Testis (tissue), 3 donors: ENCODE data around the gene ADAM12. TPM values are rescaled to one million over a fixed set of nuclear protein-coding genes. Genes with fewer than 3 reads are reported as not detected.

Source experiments
- DNase-seq: peaks from one replicate; pipeline ENCODE4 v3.0.0-alpha.2; 2019
- H3K27ac ChIP-seq, 2 donors: fragments of 200-600 bp; sonication (generic); one replicate each; pipeline ENCODE4 v1.5.1; 2019
- H3K27me3 ChIP-seq: fragments of 200-600 bp; sonication (generic); one replicate; pipeline ENCODE4 v1.5.1; 2019
- H3K36me3 ChIP-seq: fragments of 200-600 bp; sonication (generic); one replicate; pipeline ENCODE4 v1.5.1; 2017; ENCODE audit warnings: low read depth; ENCODE audit errors: missing control alignments
- H3K4me1 ChIP-seq: fragments of 200-600 bp; sonication (generic); one replicate; pipeline ENCODE4 v1.5.1; 2019
- H3K4me3 ChIP-seq, 2 donors: fragments of 200-600 bp; sonication (generic); one replicate each; pipeline ENCODE4 v1.5.1; 2017 to 2019
- H3K9me3 ChIP-seq: fragments of 200-600 bp; sonication (generic); one replicate; pipeline ENCODE4 v1.5.1; 2017
- POLR2A ChIP-seq: fragments of 450-650 bp; IDR thresholded peaks from one replicate; pipeline ENCODE4 v1.6.1; 2017; ENCODE audit warnings: antibody characterized with exemption, mild to moderate bottlenecking, moderate library complexity
- WGBS, 2 donors: methylation state at CpG; one replicate each; pipeline ENCODE4 v1.1.5; 2018; 5-methylcytosine and 5-hydroxymethylcytosine counted together
- intact Hi-C: fragments of 100-400 bp; cut with DNase I; formaldehyde crosslinking; loops from one replicate; pipeline ENCODE4 v1.15.1; 2023; ENCODE audit warnings: low total_unique reads
- polyA plus RNA-seq: library from polyadenylated mRNA; stranded (reverse); fragments of 350-450 nt; fragmentation: Illumina TruSeq; extraction: RNeasy Lipid Tissue Mini Kit (QIAGEN cat#74804); gene quantifications from one replicate; pipeline ENCODE4 v1.2.3, GENCODE V29; 2014; ENCODE audit warnings: low read depth, low replicate concordance; ENCODE audit not compliant: insufficient read depth
- total RNA-seq, 2 donors: library from RNA; depleted of rRNA; stranded (reverse); fragments of >200 nt; gene quantifications; one replicate each; pipeline ENCODE4 v1.2.3, GENCODE V29; 2016
- TF ChIP-seq, protein P1 (sequence below), 3 experiments: fragments of 450-650 bp in 2 of 3; fragments of 200-600 bp in 1 of 3; sonication (generic) in 1 of 3; IDR thresholded peaks; one replicate each; pipeline ENCODE4 v1.5.1; 2016 to 2019; ENCODE audit warnings: antibody characterized with exemption in 3 of 3, mild to moderate bottlenecking in 2 of 3, moderate library complexity in 1 of 3

The ADAM12 gene
- total and polyA plus RNA-seq, 3 donors from 2014 or later: 2.8 to 9.2 (median 6.1) TPM

DNA sequence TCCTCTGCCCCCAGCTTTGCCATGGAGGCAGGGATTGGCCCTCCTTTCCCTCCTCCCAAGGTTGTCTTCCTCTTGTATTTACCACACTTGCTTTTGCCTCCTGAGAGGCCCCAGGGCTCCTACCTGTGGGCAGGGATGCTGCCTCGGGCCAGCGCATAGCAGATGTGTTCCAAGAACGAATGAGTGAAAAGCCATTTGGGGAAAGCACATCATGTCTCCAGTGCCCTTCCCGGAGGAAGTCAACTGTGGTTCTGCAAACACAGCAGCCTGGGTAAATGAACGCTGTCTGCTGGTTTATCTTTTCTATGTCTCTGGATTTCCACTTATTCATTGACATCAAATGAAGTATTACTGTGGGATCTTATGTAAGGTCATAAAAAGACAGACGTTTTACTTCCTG is 330.2 kb downstream of the ADAM12 start:
- no peaks in the 10 kb centered on the region for H3K4me1 ChIP-seq
- no peaks in the 10 kb centered on the region for H3K9me3 ChIP-seq
- WGBS, 2 donors: 41 to 42% methylated on average over 6 of the region's 6 CpGs
- TF ChIP-seq, protein P1, sequence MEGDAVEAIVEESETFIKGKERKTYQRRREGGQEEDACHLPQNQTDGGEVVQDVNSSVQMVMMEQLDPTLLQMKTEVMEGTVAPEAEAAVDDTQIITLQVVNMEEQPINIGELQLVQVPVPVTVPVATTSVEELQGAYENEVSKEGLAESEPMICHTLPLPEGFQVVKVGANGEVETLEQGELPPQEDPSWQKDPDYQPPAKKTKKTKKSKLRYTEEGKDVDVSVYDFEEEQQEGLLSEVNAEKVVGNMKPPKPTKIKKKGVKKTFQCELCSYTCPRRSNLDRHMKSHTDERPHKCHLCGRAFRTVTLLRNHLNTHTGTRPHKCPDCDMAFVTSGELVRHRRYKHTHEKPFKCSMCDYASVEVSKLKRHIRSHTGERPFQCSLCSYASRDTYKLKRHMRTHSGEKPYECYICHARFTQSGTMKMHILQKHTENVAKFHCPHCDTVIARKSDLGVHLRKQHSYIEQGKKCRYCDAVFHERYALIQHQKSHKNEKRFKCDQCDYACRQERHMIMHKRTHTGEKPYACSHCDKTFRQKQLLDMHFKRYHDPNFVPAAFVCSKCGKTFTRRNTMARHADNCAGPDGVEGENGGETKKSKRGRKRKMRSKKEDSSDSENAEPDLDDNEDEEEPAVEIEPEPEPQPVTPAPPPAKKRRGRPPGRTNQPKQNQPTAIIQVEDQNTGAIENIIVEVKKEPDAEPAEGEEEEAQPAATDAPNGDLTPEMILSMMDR (IDR thresholded peaks at IDR 0.05): no peak
- TF ChIP-seq POLR2A: no peak
- H3K27me3 ChIP-seq: no peaks in the 10 kb centered on the region
- H3K36me3 ChIP-seq: no peaks in the 10 kb centered on the region
- DNase-seq: no peak
- H3K4me3 ChIP-seq: no peak overlapping the region
- no peak overlapping the region for H3K27ac ChIP-seq
- intact Hi-C loops: no loop called here

DNA sequence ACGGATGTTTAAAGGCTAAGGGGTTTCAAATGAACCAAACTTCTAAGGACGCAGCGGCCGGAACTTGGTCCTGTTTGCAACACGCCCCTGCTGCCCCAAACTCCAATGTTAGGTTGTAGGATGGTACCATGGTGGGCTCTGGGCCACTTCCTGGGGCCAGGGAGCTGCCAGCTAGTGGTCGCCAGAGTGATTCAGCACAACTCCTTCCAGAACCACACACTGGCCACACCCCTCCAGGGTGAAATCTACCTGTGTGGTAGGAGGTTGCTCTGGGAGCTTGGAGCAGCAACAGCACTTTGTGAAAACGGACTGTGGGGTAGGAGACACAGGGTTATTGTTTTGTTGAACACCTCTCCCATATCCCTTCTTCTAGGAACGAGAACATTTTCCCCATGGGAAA is 330.8 kb downstream of the ADAM12 start:
- DNase-seq: no peak
- WGBS, 2 donors: 83 to 92% methylated on average over 8 of the region's 8 CpGs
- H3K36me3 ChIP-seq: no peaks in the 10 kb centered on the region
- H3K4me3 ChIP-seq: no peak overlapping the region
- intact Hi-C loops: no loop called here
- H3K9me3 ChIP-seq: no peaks in the 10 kb centered on the region
- H3K27ac ChIP-seq: no peak overlapping the region
- no peak for TF ChIP-seq POLR2A
- TF ChIP-seq, protein P1 (IDR thresholded peaks at IDR 0.05): no peak
- no peaks in the 10 kb centered on the region for H3K27me3 ChIP-seq
- H3K4me1 ChIP-seq: no peaks in the 10 kb centered on the region

DNA sequence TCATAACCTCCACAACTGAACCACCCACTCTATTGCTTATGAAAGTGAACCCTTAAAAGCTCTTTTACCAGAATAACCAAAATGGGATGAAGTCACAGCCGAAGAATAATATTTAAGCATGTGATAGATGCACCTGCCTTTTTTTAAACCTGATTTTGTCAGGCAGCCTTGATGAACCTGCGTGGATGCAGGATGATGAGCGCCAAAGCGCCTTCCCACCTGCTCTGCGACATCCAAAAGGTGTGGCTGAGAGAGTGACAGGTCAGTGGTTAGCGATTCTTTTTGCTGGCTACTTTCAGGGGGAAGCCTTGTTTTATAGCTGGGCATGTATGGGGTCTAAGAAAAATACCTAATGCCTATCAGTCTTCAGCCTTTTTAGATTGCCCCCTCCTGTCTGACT is 334.1 kb downstream of the ADAM12 start:
- DNase-seq: no peak
- Histone ChIP-seq H3K9me3 (no peaks in the 10 kb centered on the region), H3K27me3 (no peaks in the 10 kb centered on the region), H3K4me1 (no peaks in the 10 kb centered on the region), H3K27ac (no peak overlapping the region), H3K4me3 (no peak overlapping the region), H3K36me3 (no peaks in the 10 kb centered on the region)
- 94 to 95% methylated on average over 6 of the region's 6 CpGs for WGBS, 2 donors
- intact Hi-C loops: no loop called here
- TF ChIP-seq POLR2A: no peak
- TF ChIP-seq, protein P1 (IDR thresholded peaks at IDR 0.05): no peak

DNA sequence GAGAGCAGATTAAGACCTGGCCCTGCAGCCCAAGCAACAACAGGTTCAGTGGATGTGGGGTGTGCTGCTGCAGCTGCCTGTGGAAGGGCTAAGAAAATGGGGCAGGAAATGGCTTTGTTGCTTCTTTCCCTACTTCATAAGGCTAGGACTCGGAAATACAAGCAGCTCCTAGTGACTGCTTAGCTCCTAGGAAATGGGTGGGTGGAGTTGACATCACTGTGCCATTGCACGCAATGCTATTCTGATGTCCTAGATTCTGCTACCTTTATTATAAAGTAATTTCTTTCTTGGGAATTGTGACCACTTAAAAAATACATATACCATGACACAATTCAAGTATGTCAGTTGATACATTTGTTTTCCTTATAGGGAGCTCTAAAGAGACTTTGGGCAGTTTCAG is 336.1 kb downstream of the ADAM12 start:
- TF ChIP-seq, protein P1 (IDR thresholded peaks at IDR 0.05): no peak
- no peak for TF ChIP-seq POLR2A
- Histone ChIP-seq H3K27me3 (no peaks in the 10 kb centered on the region), H3K4me3 (no peak overlapping the region), H3K36me3 (no peaks in the 10 kb centered on the region), H3K4me1 (no peaks in the 10 kb centered on the region), H3K27ac (no peak overlapping the region), H3K9me3 (no peaks in the 10 kb centered on the region)
- intact Hi-C loops: no loop called here
- no peak for DNase-seq
- 87 to 93% methylated on average over 2 of the region's 2 CpGs for WGBS, 2 donors
